KG1 (cell line): Measurements from ENCODE around the gene PLXDC2.

ENCODE experiments used
- DNase-seq: peaks from one replicate; lab custom pipeline; 2025; lab: John Stamatoyannopoulos, UW

Gene PLXDC2

DNA sequence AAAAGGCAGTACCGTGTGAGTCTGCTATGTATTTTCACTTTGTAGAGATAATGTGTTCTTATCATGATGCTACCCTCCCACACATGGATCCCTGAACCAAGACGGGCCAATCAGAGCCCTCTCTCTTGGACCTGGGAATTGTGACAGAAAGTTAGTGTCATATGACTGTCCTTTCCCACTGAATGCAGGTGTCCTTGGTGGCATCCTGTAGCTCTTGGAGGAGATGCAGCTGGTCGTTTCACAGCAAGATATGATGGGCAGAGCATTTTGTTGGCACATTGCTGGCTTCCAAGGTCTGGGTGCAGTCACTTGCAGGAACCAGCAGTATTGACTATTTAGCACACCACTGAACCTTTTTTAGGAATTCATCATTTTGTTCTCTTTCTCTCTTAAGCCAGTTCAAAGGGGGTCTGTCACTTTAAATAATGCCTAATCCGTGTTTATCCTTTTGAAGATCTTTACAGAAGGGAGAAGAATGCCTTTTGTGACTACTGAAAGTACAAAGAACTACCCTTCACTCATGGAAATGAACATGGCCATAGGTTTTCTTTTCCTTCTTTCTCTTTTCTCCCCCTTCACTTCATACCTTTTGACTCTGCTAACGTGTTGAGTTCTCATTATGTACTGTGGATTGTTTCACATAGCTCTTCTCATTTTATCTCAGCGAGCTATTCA, 125.1 kb downstream of the PLXDC2 start:
- DNase-seq, result no peak

DNA sequence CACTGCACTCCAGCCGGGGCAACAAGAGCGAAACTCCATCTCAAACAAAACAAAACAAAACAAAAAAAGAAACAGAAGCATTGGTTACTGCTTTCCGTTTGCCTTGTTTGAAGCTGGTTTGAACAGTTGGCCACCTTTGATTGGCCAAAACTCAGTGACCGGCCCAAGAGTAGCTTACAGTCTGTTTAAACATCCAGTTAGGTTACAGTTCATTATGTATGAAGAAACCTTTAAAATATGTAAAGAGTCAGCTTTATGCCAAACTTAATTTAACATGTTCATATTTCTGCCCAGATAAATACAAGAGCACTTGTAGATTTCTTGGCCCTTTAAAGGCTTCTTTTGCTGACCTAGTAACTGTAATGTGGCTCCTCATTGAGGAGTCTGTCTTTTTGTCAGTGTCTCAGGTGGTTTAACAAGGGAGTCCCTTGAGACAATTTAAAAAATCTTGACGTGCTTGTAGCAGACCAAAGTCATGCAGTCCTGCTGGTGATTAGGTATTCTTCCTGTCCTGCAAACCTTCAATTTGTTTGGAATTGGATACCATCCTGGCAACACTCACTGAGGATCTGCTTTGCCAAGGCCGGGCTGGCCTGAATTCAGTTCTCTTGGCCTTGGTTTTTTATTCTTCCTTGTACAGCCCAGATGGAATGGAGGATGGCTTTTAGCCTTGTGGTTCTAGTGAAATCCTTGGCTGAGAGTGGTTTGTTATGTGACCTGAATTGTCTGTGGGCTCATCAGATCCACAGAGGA, 128.9 kb downstream of the PLXDC2 start:
- DNase-seq, result no peak

DNA sequence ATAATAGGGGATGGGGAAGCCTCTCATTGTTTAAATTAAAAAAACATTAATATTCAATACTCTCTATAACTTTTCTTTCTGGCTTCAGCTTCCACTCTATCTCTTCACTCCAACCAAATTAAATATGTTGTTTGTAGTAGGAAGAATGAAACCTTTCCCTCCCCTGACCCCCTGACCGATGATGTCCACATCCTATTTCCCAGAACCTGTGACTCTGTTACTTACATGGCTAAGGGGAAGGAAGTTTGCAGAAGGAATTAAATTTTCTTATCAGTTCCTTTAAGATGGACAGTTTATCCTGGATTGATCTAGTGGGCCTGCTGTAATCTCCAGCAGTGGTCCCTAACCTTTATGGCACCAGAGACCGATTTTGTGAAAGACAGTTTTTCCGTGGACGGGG, 130.0 kb downstream of the PLXDC2 start:
- DNase-seq, result no peak

DNA sequence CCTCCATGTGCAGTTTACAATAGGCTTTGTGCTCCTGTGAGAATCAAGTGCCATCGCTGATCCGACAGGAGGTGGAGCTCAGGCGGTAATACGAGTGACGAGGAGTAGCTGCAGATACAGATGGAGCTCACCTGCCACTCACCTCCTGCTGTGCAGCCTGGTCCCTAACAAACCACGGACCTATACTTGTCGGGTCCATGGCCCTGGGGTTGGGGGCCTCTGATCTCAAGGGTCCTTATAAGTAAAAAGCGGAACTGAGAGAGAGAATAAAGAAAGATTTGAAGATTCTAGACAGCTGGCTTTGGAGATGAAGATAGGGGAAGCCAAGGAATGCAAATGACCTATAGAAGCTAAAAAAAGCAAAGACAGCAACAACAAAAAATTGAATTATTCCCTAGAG, 130.6 kb downstream of the PLXDC2 start:
- DNase-seq, result no peak

DNA sequence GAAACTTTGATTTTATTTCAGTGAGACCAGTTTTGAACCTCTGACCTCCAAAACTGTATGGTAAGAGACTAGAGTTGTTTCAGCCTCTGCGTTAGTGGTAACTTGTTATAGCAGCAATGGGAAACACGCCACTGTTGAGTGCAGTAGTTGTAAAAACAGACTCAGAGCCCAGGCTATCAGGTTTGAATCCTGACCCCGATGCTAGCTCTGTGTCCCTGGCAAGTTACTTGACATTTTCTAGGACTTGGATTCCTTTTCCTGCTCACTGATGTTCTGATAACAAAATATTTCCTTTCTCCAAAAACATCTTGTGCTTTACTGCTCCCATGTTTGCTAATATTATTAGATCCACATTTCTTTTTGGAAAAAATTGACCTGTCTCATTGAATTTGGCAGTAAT, 131.0 kb downstream of the PLXDC2 start:
- no peak for DNase-seq

DNA sequence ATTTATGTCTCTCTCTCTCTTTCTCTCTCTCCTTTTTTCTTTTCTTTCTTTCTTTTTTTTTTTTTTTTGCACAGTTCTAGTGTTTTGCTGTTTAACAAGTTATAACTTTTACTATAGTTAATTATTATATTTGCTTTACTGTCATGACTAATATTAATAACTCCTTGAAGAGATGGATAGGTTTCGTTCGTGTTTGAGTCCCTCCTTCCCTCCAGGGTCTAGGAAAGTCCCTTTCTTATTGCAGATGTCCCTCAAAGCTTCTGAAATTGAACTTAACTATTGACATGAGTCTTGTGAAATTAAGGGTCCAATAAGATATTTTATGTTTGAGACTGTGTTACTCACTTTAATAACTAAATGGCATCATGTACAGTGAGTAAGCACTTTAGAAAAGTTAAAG, 131.4 kb downstream of the PLXDC2 start:
- DNase-seq, result no peak

DNA sequence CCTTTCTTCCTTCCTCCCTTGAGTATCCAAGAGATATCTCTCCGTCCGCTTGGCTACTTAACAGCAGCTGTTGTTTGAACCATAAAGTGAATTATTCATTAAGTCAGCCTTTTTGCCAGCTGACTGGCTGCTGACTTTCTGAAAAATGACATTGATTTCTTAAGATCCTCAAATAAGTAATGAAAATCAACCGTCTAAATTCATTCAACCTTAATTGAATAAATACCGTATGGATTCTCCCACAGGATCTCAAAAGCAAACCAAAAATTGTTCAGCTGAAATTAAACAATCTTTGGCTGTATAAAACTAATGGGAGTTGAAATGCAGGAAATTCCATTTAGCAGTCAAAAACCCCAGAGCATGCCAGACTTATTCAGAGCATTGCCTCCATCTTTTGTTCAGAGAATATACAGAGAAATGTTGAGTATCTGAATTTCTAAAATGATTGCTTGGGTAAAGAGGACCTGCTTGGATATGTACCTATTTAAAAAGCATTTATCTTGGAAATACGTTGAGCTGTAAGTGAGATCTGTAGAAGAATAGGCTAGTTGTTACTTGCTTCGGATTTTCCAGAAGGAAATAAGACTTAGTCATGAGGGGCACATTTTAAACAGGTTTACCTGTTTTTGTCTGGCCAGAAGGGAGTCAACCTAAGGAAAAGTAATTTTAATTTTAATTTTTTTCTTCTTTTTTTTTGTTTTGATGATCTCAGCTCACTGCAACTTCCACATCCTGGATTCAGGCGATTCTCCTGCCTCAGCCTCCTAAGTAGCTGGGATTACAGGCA, 136.2 kb downstream of the PLXDC2 start:
- no peak for DNase-seq

DNA sequence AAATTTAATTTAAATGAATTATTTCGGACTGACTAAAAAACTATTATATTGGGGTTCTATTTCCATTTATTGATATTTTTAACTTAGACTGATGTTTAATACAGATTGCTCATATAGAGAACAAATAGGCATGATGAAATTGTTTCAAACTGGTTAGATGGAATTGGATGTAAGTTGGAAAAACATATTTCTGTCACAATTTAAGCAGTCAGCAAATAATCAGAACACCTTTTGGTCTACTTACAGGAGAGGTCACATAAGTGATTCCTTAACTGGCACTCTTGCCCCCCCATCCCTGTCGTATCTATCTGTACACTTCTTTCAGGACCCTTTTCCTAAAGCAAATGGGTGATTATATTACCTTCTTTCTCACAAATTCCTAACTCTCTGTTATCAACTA, 138.4 kb downstream of the PLXDC2 start:
- no peak for DNase-seq

DNA sequence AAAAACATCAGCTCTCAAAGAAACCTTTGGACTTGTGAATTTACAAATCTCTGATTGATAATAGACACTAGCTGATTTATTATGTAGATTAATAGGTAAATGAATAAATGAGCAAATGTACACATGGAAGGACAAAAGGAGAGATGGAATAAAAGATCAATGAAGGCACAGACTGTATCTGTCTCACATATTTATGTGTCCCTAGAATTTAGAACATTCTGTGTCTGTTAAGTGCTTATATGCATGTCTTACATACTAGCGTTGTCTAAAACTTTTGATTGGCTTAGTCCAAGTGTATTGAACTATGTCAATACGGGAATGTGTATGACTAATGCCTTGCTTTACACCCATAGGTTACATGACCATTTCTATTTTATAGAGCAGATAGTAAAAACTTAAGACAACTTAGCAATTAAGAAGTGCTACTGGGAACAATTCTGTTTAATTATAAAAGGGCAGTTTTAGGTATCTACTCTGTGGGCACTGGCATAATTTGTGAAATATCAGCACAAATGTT, 140.3 kb downstream of the PLXDC2 start:
- DNase-seq, result no peak

DNA sequence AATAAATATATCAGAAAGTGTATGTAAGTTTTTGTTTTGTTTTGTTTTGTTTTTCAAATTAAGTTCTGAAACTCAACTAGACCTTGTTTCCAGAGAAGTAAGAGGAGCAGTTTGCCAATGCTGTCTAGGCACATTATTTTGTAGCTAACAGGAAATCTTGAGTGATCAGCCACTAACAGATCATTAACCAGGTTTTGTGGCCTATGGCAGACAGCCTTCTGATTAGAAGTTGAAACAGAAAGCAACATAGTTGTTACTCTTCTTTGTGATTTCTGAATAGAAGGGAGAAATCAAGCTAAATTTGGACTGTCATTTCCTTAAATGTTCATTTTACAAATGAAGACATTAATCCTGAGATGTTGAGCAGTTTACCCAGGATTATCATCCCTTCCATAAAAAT, 142.6 kb downstream of the PLXDC2 start:
- no peak for DNase-seq

DNA sequence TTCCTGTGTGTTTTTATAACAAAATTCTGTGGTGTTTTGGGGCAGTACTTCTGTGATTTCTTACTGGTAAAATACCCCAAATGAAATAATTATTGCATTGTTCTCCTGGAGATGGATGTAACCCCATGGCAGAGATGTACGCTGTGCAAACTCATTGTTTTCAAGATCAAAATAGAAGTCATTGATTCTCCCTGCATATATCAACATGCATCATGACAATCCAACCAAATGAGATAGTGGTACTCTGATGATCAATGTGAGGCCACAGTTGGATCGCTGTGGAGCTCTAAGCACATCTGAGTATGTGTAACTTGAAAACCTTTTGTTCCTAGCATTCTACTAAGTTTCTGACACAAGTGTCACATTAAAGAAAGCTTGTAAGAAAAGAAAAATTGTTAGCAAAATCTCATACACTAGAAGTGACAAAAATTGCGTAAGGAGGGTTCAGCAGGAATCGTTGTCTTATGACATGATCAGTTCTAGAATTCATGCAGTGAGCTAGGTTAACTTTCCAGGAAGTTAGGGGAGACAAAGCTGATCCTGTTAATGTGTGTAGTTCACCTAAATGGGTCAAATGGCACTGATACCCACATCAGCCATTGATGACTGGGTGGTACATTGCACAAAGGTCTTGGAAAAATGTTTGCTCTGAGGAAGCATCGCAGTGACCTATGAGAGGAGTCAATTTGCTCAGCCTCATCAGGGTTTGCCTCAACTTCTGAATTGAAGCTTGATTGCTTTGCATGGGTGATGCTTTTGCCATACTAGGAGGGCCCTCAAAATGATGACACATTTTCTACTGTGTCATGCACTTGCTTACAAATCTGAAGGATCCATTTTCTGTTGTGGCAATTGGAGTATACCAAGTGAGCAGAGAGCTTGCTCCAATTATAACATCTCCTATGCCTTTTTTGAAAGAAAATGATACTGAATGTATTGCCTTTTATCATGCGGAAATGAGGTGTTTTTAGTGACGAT, 145.1 kb downstream of the PLXDC2 start:
- no peak for DNase-seq

DNA sequence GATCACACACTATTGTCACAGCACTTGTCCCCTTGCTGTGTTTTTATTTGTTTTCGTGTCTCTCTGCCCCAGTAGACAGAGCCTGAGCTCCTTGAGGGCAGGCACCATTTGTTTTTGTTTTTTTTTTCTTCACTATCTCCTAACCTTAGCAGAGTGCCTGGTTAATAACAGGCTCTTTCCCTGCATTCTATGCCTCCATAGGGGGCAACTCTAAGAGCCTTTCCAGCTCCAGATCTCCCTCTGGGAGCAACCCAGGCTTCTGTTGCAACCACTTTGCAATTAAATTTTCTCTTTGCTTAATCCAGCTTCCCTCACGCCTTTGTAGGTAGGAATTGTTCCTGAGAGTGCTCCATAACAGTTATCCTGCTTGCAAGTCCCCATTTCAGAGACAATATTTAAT, 148.4 kb downstream of the PLXDC2 start:
- DNase-seq, result no peak

DNA sequence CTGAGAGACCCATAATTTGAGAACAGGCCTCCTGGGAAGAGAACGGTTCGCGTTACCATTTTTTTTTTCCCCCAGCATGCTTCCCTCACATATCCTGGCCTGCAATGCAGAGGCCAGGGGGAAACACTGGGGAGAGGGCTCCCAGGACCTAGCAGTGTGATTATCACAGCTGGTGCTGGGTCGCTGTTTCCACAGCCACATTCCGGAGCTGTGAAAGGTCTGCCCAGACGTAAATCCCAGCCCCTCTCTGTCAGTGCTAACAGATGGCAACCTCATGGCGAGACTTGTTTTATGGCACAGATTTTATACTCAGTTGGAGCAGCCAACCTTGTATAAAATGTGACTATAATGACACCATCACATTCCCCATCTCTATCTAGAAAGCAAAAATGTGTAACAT, 150.5 kb downstream of the PLXDC2 start:
- no peak for DNase-seq

DNA sequence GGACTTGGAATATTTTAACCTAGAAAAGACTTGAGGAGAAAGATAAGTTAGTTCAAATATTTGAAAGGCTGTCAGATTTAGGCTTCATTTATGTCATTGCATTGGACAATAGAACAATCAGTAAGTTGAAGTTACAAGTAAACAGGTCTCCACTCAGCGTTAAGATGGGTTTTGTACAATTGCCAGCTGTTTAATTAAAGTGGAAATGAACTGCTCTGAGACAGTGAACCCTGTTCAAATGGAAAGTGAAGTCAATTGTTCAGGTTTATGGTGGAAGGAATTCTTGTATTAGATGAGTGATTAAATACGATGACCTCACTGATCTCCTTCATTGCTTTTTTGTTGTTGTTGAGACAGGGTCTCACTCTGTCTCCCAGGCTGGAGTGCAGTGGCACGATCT, 151.7 kb downstream of the PLXDC2 start:
- no peak for DNase-seq

DNA sequence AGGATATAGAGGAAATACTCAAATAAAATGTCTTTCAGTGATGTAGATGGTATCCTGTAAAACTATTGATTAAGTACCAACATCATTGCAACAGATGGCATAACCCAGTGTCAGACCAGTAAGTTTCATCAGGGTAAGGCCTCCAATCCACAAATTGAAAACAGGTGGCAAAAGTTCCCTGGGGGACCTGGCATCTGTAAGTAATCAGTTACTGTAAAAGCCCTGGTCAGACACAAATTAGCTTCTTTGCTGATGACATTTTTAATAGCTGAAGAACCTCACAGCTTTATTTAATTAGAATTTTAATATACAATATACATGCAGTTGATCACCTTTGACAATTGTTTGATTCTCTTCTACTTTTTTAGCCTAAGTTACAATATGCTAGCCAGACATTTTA, 152.5 kb downstream of the PLXDC2 start:
- DNase-seq, result no peak

DNA sequence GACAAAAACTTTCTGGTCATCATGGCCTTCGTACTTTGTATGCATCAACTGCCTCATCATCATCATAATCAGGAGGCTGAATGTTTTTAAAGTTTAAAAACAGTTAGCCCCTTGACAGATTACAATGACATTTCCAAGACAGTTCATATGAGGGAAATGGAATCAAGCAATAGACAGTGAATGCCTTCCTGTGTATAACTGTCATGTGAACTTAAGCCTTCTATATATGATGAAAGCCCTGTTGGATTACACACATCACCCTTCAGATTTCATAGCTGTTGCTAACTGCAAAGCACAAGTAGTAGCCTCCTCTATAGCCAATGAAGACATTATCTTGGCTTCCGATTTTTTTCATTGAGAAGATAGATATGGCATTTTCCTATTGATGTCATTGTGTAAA, 154.0 kb downstream of the PLXDC2 start:
- DNase-seq, result no peak

DNA sequence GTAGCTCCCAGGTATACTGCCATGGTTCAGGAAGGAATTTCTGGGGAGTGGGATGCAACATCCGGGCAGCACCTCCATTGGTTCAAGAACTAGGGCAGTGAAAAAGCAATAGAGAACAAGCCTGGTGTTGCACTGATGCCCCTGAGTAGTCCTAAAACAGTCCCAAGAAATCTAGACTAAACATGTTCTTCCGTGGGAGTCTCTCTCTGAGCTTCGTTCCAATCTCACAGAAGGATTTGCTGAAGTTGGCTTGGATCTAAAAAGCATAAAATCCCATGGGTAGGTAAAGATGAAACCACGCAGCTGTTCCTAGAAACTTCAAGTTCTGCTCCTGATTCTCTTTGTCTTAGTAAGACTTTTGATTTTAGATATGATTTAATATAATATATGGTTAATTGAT, 154.5 kb downstream of the PLXDC2 start:
- no peak for DNase-seq

DNA sequence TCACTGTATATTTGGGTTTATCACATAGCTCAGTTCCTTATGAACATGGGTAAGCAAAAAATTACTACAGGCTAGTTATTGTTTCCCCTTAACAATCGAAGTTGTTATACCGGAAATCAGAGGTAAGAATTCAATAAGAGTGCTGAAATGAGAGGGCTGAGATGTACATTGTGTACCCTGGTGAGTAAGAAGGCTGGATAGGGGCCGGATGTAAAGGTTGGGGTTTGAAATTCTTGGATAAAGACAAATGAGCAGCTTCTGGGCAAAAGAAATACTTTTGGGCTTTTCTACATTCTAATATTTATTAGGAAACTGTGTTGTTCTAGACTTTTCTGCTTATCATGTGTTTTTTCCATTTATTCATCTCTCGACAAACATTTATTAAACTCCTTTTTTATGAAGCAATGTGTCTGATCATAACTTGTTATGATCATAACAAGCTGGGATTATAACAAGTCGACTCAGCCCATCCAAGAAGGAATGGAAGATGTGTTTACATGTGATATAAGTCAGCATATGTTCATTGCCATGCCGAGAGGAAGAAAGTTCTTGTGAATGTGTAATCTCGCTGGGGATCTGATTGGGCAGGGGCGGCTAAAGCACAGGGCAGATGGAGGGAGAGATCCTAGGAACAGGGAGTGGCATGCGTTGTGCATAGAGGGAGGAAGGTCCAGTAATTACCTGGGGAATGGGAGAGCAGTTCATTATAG, 155.3 kb downstream of the PLXDC2 start:
- DNase-seq, result no peak

DNA sequence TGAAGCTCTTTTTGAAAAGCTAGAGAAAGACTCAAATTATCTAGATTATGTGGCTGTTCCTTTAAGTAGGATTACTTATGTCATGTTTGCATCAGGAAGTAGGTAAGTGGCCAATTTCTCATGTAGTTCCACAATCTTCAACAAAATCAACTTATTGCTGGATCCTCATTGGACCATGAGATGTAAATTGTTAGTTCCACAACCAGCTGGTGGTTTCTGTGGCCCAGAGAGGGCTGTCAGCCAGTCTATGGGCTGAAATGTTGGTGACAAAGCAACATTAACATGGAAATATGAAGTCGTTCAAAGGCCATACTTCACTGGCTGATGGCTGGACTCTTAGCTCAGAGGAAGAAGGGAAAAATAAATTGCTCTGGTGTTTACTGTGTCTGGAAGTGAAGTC, 157.9 kb downstream of the PLXDC2 start:
- DNase-seq, result no peak

DNA sequence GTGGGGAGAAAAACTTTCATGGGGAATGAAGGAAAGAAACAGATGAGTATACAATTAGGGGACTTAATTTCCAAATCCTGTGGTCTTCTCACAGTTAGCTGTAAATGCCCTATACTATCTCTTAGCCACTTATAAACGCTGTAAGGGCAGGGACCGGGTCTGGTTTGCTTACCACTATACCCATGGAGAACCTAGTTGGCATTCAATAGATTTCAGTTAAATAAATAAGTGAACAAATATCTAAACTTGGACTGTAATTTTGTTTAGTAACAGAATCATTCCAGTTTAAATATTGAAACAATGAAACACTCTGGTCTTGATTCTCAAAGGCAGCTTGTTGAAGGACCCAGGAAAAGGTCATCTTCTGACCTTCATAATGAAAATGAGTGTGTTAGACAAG, 158.3 kb downstream of the PLXDC2 start:
- no peak for DNase-seq

DNA sequence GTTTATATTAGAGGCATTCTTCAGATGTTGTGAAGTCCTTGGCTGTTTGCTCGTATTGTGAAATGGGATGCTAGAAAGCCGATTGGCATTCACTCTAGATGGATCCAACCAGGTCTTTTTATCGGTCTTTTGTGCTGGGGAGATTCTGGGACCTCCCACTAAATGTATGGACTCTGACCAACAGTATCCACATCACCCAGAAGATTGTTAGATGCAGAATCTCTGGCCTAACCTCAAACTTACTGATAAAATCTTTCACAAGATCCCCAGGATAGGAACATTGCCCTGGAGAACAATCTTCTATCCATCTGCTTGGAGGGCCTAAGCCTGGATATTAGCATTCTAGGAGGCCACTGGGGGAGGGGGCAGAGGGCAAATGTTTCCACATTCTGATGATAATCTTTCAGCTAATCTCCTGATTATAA, 160.9 kb downstream of the PLXDC2 start:
- no peak for DNase-seq
